Prostate gland (tissue), 2 donors: ENCODE results near the gene STUB1. TPM values are rescaled to one million over a fixed set of nuclear protein-coding genes. Genes with fewer than 3 reads are reported as not detected.

Experiments
- DNase-seq: peaks from one replicate; pipeline ENCODE4 v3.0.0-alpha.2; 2019; ENCODE audit warnings: low spot score
- H3K27ac ChIP-seq, 2 donors: fragments of 200-600 bp; sonication (generic); 2 replicates each; pipeline ENCODE4 v1.5.1; 2017 to 2019
- H3K27me3 ChIP-seq: fragments of 200-600 bp; sonication (generic); replicated peaks from 2 replicates; pipeline ENCODE4 v1.5.1; 2019; ENCODE audit not compliant: insufficient read depth
- H3K36me3 ChIP-seq, 2 donors: fragments of 200-600 bp; sonication (generic); 1 replicate in 1 of 2; 2 replicates in 1 of 2; pipeline versions ENCODE4 v1.5.1 to v1.8.1; 2017 to 2019
- H3K4me1 ChIP-seq: fragments of 200-600 bp; sonication (generic); replicated peaks from 2 replicates; pipeline ENCODE4 v1.5.1; 2019
- H3K4me3 ChIP-seq, 2 donors: fragments of 200-600 bp; sonication (generic); 2 replicates each; pipeline ENCODE4 v1.5.1; 2017 to 2019
- H3K9me3 ChIP-seq: fragments of 200-600 bp; sonication (generic); 2 replicates; pipeline ENCODE4 v1.5.1; 2017
- POLR2A ChIP-seq: fragments of 450-650 bp; IDR thresholded peaks from one replicate; pipeline ENCODE4 v1.6.1; 2016; ENCODE audit warnings: antibody characterized with exemption, mild to moderate bottlenecking
- POLR2AphosphoS5 ChIP-seq: sonication (generic); formaldehyde crosslinking; IDR thresholded peaks from one replicate; pipeline ENCODE4 v1.6.1; 2017; ENCODE audit warnings: antibody characterized with exemption
- WGBS: methylation state at CpG from one replicate; pipeline ENCODE4 v1.1.5; 2018; 5-methylcytosine and 5-hydroxymethylcytosine counted together
- intact Hi-C: fragments of 100-400 bp; cut with DNase I; formaldehyde crosslinking; loops from one replicate; pipeline ENCODE4 v1.14.2; 2022
- total RNA-seq, 2 donors: library from RNA; depleted of rRNA; stranded (reverse); fragments of >200 nt; gene quantifications; one replicate each; pipeline ENCODE4 v1.1.0, GENCODE V29; 2016
- TF ChIP-seq, protein P1 (sequence below), 4 experiments: fragments of 200-600 bp in 2 of 4; fragments of 450-650 bp in 2 of 4; sonication (generic) in 2 of 4; IDR thresholded peaks; 1 replicate in 3 of 4; 2 replicates in 1 of 4; pipeline ENCODE4 v1.5.1; 2016 to 2019; ENCODE audit warnings: antibody characterized with exemption in 4 of 4, mild to moderate bottlenecking in 2 of 4, moderate library complexity in 2 of 4

The STUB1 gene
- total RNA-seq, 2 donors from 2014 or later = 173 to 255 TPM

DNA sequence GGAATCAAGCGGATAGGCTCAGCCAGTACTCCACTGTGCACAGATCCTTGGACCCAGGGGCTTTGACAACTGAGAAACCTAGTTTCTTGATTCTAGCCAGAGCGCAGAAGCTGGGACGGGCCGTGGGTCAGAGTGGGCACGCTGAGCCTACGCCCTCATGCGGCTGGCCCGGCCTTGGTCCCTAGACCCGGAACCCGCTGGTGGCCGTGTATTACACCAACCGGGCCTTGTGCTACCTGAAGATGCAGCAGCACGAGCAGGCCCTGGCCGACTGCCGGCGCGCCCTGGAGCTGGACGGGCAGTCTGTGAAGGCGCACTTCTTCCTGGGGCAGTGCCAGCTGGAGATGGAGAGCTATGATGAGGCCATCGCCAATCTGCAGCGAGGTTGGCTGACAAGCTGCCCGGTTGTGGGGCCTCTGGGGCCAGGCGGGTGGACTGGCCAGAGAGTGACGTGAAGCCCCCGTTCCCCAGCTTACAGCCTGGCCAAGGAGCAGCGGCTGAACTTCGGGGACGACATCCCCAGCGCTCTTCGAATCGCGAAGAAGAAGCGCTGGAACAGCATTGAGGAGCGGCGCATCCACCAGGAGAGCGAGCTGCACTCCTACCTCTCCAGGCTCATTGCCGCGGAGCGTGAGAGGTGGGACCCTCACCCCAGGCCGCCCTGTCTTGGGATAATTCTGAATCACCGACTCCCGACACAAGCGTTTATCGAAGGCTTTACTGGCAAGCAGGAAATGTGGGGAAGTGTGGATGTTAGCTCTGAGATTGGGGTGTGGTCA lies 946 bp downstream of the STUB1 start:
- no peak for TF ChIP-seq POLR2AphosphoS5
- TF ChIP-seq POLR2A = no peak
- Histone ChIP-seq H3K27ac (peak overlapping the region; percentile 88 to 93), H3K4me3 (peak overlapping the region; percentile 69 to 82), H3K4me1 (peaks cover 25% of the 10 kb centered on the region), H3K27me3 (no peaks in the 10 kb centered on the region), H3K9me3 (no peaks in the 10 kb centered on the region), H3K36me3 (peaks cover 7 to 10% of the 10 kb centered on the region in 2 donors)
- intact Hi-C loops = no loop called here
- 42% methylated on average over 44 of the region's 44 CpGs for WGBS
- no peak for DNase-seq

GRCh38 chr16:681746-682427 lies 1.7 kb downstream of the STUB1 start:
- no peak for DNase-seq
- H3K4me1 ChIP-seq = peaks cover 25% of the 10 kb centered on the region
- WGBS = 73% methylated on average over 26 of the region's 28 CpGs

DNA sequence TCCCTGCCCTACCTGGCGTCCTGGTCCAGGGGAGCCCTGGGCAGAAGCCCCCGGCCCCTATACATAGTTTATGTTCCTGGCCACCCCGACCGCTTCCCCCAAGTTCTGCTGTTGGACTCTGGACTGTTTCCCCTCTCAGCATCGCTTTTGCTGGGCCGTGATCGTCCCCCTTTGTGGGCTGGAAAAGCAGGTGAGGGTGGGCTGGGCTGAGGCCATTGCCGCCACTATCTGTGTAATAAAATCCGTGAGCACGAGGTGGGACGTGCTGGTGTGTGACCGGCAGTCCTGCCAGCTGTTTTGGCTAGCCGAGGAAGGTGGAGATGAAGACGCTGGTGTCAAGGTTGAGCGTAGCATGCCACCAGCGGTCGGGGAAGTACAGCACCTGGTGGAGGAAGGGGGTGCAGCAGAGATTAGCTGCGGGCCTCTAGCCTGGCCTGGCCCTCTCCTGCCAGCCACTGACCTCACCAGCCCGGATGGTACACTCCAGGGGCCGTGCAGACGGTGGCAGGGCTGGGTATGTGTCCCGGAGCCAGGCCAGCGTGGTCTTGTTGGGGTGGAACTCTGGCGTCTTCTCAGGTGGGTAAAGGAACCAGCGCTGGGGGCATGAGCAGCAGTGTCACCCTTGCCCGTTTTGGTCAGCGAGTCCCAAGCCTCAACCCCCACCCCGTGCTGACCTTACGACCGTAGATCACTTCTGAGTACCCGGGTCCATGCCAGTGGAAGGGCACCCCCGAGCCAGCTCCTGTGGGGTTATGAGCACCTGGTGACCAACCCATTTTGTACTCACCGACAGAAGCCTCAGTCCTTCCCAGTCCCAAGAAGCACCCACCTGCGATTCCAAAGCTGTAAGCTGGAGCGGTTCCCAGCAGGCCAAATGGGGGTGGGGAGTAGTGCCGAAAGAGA lies 2.5 kb downstream of the STUB1 start:
- TF ChIP-seq POLR2A = no peak
- TF ChIP-seq, protein P1, sequence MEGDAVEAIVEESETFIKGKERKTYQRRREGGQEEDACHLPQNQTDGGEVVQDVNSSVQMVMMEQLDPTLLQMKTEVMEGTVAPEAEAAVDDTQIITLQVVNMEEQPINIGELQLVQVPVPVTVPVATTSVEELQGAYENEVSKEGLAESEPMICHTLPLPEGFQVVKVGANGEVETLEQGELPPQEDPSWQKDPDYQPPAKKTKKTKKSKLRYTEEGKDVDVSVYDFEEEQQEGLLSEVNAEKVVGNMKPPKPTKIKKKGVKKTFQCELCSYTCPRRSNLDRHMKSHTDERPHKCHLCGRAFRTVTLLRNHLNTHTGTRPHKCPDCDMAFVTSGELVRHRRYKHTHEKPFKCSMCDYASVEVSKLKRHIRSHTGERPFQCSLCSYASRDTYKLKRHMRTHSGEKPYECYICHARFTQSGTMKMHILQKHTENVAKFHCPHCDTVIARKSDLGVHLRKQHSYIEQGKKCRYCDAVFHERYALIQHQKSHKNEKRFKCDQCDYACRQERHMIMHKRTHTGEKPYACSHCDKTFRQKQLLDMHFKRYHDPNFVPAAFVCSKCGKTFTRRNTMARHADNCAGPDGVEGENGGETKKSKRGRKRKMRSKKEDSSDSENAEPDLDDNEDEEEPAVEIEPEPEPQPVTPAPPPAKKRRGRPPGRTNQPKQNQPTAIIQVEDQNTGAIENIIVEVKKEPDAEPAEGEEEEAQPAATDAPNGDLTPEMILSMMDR (IDR thresholded peaks at IDR 0.05) = no peak
- TF ChIP-seq POLR2AphosphoS5 = no peak
- intact Hi-C loops = no loop called here
- Histone ChIP-seq H3K27ac (no peak overlapping the region), H3K4me3 (no peak overlapping the region), H3K27me3 (no peaks in the 10 kb centered on the region), H3K4me1 (peaks cover 25% of the 10 kb centered on the region), H3K36me3 (peaks cover 7 to 10% of the 10 kb centered on the region in 2 donors), H3K9me3 (no peaks in the 10 kb centered on the region)
- DNase-seq = no peak
- 72% methylated on average over 36 of the region's 36 CpGs for WGBS

More at GRCh38 chr16:681746-682427, 1.7 kb downstream of the STUB1 start:
- TF ChIP-seq POLR2A (no peak), POLR2AphosphoS5 (no peak)
- TF ChIP-seq, protein P1 (IDR thresholded peaks at IDR 0.05) = no peak
- Histone ChIP-seq H3K4me3 (no peak overlapping the region), H3K27ac (no peak overlapping the region), H3K27me3 (no peaks in the 10 kb centered on the region), H3K36me3 (peaks cover 7 to 10% of the 10 kb centered on the region in 2 donors), H3K9me3 (no peaks in the 10 kb centered on the region)
- intact Hi-C loops = no loop called here

DNA sequence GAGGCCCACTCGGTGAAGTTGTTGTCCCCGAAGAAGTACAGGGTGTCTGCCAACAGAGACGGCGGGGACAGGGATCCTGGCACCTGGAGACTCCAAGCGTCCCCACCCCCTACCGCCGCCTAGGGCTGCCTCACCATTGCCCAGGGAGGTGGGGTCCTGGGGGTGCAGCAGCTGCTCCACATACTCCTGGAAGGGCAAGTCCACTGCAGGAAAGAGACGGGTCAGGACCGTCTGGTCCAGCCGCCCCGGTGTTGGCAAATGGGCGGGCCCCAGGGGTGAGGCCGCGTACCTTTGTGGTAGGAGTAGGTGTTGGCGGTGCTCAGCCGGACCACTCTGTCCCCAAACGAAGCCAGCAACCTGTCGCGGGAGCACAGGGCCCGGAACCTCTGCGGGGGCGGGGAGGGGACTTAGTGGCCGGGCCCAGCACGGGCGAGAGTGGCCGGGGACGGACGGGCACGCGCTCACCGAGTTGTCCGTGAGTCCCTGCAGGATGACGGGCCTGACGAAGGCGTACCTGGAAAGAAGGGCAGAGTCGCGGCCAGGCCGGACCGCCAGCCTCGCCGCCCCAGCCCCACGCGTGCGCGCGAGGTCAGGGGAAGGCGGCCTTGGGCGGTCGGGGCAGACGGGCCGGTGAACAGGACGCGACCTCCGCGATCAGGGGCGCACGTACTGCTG lies 3.3 kb downstream of the STUB1 start:
- Histone ChIP-seq H3K4me1 (peaks cover 25% of the 10 kb centered on the region), H3K36me3 (peaks cover 7 to 10% of the 10 kb centered on the region in 2 donors), H3K27ac (peak overlapping the region in 1 of 2 donors; percentile 74), H3K4me3 (peak overlapping the region; percentile 52 to 77), H3K9me3 (no peaks in the 10 kb centered on the region), H3K27me3 (no peaks in the 10 kb centered on the region)
- DNase-seq = no peak
- intact Hi-C loops = no loop called here
- TF ChIP-seq, protein P1 (IDR thresholded peaks at IDR 0.05) = no peak
- no peak for TF ChIP-seq POLR2AphosphoS5
- TF ChIP-seq POLR2A = no peak
- WGBS = 11% methylated on average over 42 of the region's 57 CpGs
